Endothelial cell of umbilical vein (primary cell): ENCODE measurements around the gene NRM. TPM values are rescaled to one million over a fixed set of nuclear protein-coding genes. Genes with fewer than 3 reads are reported as not detected.

Source experiments
- BruUV-seq: library from RNA; stranded (reverse); fragments of 400-500 nt; replicated peaks from 2 replicates; lab custom pipeline; 2021; lab: Mats Ljungman, UMichigan
- CTCF ChIA-PET: fragments of 300-600, 350-600 bp; sonication (Branson Sonifier 250); formaldehyde crosslinking; loops from one replicate; lab custom pipeline; 2021; ENCODE audit warnings: antibody characterized with exemption, inconsistent platforms; lab: Charles Lee
- POLR2A ChIA-PET: fragments of 300-600, 350-600 bp; sonication (Branson Sonifier 250); formaldehyde crosslinking; loops from one replicate; lab custom pipeline; 2021; ENCODE audit warnings: antibody characterized with exemption, inconsistent platforms; lab: Charles Lee
- DNase-seq: peaks from one replicate; pipeline ENCODE4 v3.0.0-alpha.2; 2011; ENCODE audit warnings: low read depth, low spot score
- FAIRE-seq: peaks from 2 replicates; lab custom pipeline; 2011; peaks lifted over from hg19 to GRCh38; lab: Jason Lieb, UNC
- H2AFZ ChIP-seq: 2 replicates; pipeline ENCODE4 v1.6.0; 2012; ENCODE audit warnings: low read depth, low read length, control low read depth, inconsistent platforms
- H3K27ac ChIP-seq: 2 replicates; pipeline ENCODE4 v1.5.1; 2011; ENCODE audit warnings: low read depth, mild to moderate bottlenecking, control low read depth, low read length, moderate library complexity; ENCODE audit not compliant: insufficient read depth
- H3K27me3 ChIP-seq, 2 experiments: 2 replicates each; pipeline versions ENCODE4 v1.6.0 to v1.6.1; 2011; ENCODE audit warnings: low read length in 2 of 2, mixed read lengths in 1 of 2; ENCODE audit not compliant: control insufficient read depth in 2 of 2, insufficient read depth in 2 of 2
- H3K36me3 ChIP-seq, 2 experiments: 2 replicates in 1 of 2; 3 replicates in 1 of 2; pipeline ENCODE4 v1.5.1; 2011; ENCODE audit warnings: low read length in 2 of 2, mild to moderate bottlenecking in 1 of 2, moderate library complexity in 1 of 2; ENCODE audit not compliant: control insufficient read depth in 2 of 2, insufficient read depth in 2 of 2; ENCODE audit errors: extremely low read depth in 1 of 2
- H3K4me1 ChIP-seq: 3 replicates; pipeline ENCODE4 v1.5.1; 2011; ENCODE audit warnings: mild to moderate bottlenecking, low read length; ENCODE audit not compliant: control insufficient read depth, insufficient read depth; ENCODE audit errors: extremely low read depth
- H3K4me2 ChIP-seq: 2 replicates; pipeline ENCODE4 v1.6.1; 2011; ENCODE audit warnings: low read length, control low read depth, mixed read lengths; ENCODE audit not compliant: insufficient read depth
- H3K4me3 ChIP-seq, 3 experiments: fragments of 200-600 bp in 1 of 3; sonication (generic), shearing (Covaris generic) in 1 of 3; replicated peaks in 1 of 3; 2 replicates each; pipeline ENCODE4 v1.5.1; 2011 to 2016; ENCODE audit warnings: control low read depth in 3 of 3, low read length in 3 of 3, mild to moderate bottlenecking in 2 of 3, inconsistent platforms in 1 of 3, low read depth in 1 of 3, moderate library complexity in 1 of 3; ENCODE audit not compliant: insufficient read depth in 1 of 3
- H3K79me2 ChIP-seq: 2 replicates; pipeline ENCODE4 v1.6.0; 2012; ENCODE audit warnings: low read length, inconsistent platforms; ENCODE audit not compliant: control insufficient read depth, insufficient read depth
- H3K9ac ChIP-seq: replicated peaks from 2 replicates; pipeline ENCODE3; 2011; ENCODE audit warnings: low read length, control low read depth; ENCODE audit not compliant: insufficient read depth; ENCODE audit errors: extremely low read depth
- H3K9me1 ChIP-seq: replicated peaks from 3 replicates; pipeline ENCODE4 v1.6.0; 2011; ENCODE audit warnings: mild to moderate bottlenecking, low read length; ENCODE audit not compliant: control insufficient read depth, insufficient read depth; ENCODE audit errors: extremely low read depth
- H3K9me3 ChIP-seq: replicated peaks from 2 replicates; pipeline ENCODE4 v1.5.1; 2012; ENCODE audit warnings: low read length, inconsistent platforms; ENCODE audit not compliant: control insufficient read depth, insufficient read depth
- H4K20me1 ChIP-seq: replicated peaks from 2 replicates; pipeline ENCODE3; 2011; ENCODE audit warnings: mild to moderate bottlenecking, low read length; ENCODE audit not compliant: control insufficient read depth, insufficient read depth; ENCODE audit errors: extremely low read depth
- CTCF ChIP-seq, 2 donors: IDR thresholded peaks; 1 replicate in 1 of 2; 2 replicates in 1 of 2; pipeline ENCODE4 v1.5.1; 2011; ENCODE audit warnings: low read length in 2 of 2, mild to moderate bottlenecking in 2 of 2, moderate library complexity in 2 of 2, control low read depth in 1 of 2, inconsistent platforms in 1 of 2, low read depth in 1 of 2; ENCODE audit not compliant: insufficient read depth in 1 of 2; ENCODE audit errors: extremely low read depth in 1 of 2
- EZH2 ChIP-seq: IDR thresholded peaks from 2 replicates; pipeline ENCODE4 v1.6.1; 2012; ENCODE audit warnings: borderline replicate concordance, low read depth, mild to moderate bottlenecking, moderate library complexity, low read length, inconsistent platforms; ENCODE audit not compliant: severe bottlenecking
- FOS ChIP-seq: IDR thresholded peaks from 2 replicates; pipeline ENCODE4 v1.6.1; 2011; ENCODE audit warnings: mild to moderate bottlenecking, low read length, moderate library complexity, borderline replicate concordance; ENCODE audit not compliant: insufficient read depth
- GATA2 ChIP-seq: IDR thresholded peaks from 2 replicates; pipeline ENCODE4 v1.7.0; 2011; ENCODE audit warnings: low read depth, mild to moderate bottlenecking, moderate library complexity, mixed read lengths, low read length; ENCODE audit not compliant: insufficient read length, insufficient read depth
- JUN ChIP-seq: IDR thresholded peaks from 2 replicates; pipeline ENCODE4 v1.6.1; 2011; ENCODE audit warnings: borderline replicate concordance, low read depth; ENCODE audit not compliant: insufficient read length, insufficient read depth
- POLR2A ChIP-seq: IDR thresholded peaks from 2 replicates; pipeline ENCODE4 v1.6.1; 2012; ENCODE audit warnings: low read depth, mild to moderate bottlenecking, control low read depth, low read length
- dilution Hi-C: fragments of 300-500 bp; cut with MboI; formaldehyde crosslinking; loops from one replicate; pipeline ENCODE4 v1.15.0; 2019; ENCODE audit warnings: low sequenced_read_pairs; ENCODE audit not compliant: extremely low pct_ligation_motif_present
- intact Hi-C: fragments of 100-400 bp; cut with micrococcal nuclease; formaldehyde crosslinking; loops from one replicate; pipeline ENCODE4 v1.10.0; 2022
- polyA plus RNA-seq, 4 experiments: library from polyadenylated mRNA; depleted of rRNA in 3 of 4; stranded (reverse) in 3 of 4; unstranded in 1 of 4; fragments of >200 nt; gene quantifications; 2 replicates each; pipeline versions ENCODE4 v1.2.1 to v1.2.3, GENCODE V29; 2011 to 2012; ENCODE audit warnings: missing spikeins in 1 of 4
- total RNA-seq: library from RNA; stranded (reverse); gene quantifications from 2 replicates; pipeline ENCODE4 v1.2.3, GENCODE V29; 2021
- TF ChIP-seq, protein P1 (sequence below): IDR thresholded peaks from 2 replicates; pipeline ENCODE4 v1.6.1; 2011; ENCODE audit not compliant: insufficient read depth, insufficient read length

The NRM gene
- total and polyA plus RNA-seq, 2 donors (not counting 3 experiments of a cell fraction or from before 2014, with no cell fraction given), result 32.2 to 33.8 TPM

DNA sequence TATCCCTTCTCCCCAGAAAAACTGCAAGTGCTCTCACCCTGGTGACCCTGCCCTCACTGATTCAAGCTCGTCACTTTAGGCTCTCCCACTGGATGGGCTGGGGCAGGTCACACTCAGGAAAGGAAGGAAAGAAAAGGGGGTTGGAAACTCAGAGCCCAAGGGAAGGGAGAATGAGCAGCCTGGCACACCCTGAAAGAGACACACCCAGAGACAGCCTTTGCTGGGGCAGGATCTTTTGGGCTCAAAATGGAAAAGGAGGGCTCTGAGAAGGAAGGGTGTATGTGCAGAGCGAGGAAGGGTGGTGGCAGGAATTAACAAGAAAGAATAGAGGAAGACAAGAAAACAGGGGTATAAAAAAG, 6.8 kb downstream of the NRM start:
- ChIA-PET POLR2A (interaction anchor here (0.7 to 3.5 kb wide), 2 partner anchors 34 to 37 kb away, joined by 3 to 18 read pairs; partner anchors contain the start of gene MDC1), CTCF (interaction anchor here (1.1 to 5.9 kb wide), 5 partner anchors 10 to 47 kb away, joined by 4 to 296 read pairs (median 12); partner anchors contain the start of genes DHX16 and TUBB)
- H3K79me2 ChIP-seq, result peaks cover 90% of the 10 kb centered on the region
- TF ChIP-seq POLR2A (no peak), EZH2 (no peak), GATA2 (no peak), CTCF (IDR thresholded peaks at IDR 0.05; ENCODE audit: extremely low read depth in 1 of 2, insufficient read depth in 1 of 2, low read depth in 1 of 2, low read length in 2 of 2) (no peak), FOS (no peak), JUN (no peak)
- TF ChIP-seq, protein P1, sequence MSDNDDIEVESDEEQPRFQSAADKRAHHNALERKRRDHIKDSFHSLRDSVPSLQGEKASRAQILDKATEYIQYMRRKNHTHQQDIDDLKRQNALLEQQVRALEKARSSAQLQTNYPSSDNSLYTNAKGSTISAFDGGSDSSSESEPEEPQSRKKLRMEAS, result no peak
- H3K36me3 ChIP-seq, result no peaks in the 10 kb centered on the region
- H3K4me3 ChIP-seq, result peak overlapping the region; percentile 81 to 93 (median 87)
- no peaks in the 10 kb centered on the region for H3K9me1 ChIP-seq
- FAIRE-seq (peak; percentile 44), DNase-seq (peak; percentile 20)
- BruUV-seq, result no TSS peak
- no peaks in the 10 kb centered on the region for H3K9me3 ChIP-seq
- H4K20me1 ChIP-seq, result no peaks in the 10 kb centered on the region
- intact Hi-C loops, result loop anchor here (2.0 kb wide), 1 partner anchor 403 kb away; no protein-coding TSS in a partner anchor
- no peak overlapping the region for H2AFZ ChIP-seq
- peak overlapping the region; percentile 91 for H3K9ac ChIP-seq
- dilution Hi-C loops, result no loop called here
- H3K27ac ChIP-seq, result peak overlapping the region; percentile 47
- H3K27me3 ChIP-seq, result no peaks in the 10 kb centered on the region
- peaks cover 44% of the 10 kb centered on the region for H3K4me1 ChIP-seq
- H3K4me2 ChIP-seq, result peak overlapping the region; percentile 69
